Body of pancreas (tissue), 4 donors: ENCODE measurements around the gene SPDYE16.
"Not testable (repeated sequence)": the region's sequence is repeated elsewhere in the genome, so short reads cannot be mapped to it uniquely, and the experiment has no call there.

Experiments used
- POLR2A ChIP-seq, 3 donors: fragments of 450-650 bp; IDR thresholded peaks; one replicate each; pipeline ENCODE4 v1.6.1; 2016; ENCODE audit warnings: antibody characterized with exemption in 3 of 3, mild to moderate bottlenecking in 2 of 3
- TF ChIP-seq, protein P1 (sequence below), 7 experiments: fragments of 450-650 bp in 4 of 7; fragments of 200-600 bp in 3 of 7; sonication (generic) in 3 of 7; IDR thresholded peaks; one replicate each; pipeline ENCODE4 v1.5.1; 2016 to 2019; ENCODE audit warnings: antibody characterized with exemption in 7 of 7

DNA sequence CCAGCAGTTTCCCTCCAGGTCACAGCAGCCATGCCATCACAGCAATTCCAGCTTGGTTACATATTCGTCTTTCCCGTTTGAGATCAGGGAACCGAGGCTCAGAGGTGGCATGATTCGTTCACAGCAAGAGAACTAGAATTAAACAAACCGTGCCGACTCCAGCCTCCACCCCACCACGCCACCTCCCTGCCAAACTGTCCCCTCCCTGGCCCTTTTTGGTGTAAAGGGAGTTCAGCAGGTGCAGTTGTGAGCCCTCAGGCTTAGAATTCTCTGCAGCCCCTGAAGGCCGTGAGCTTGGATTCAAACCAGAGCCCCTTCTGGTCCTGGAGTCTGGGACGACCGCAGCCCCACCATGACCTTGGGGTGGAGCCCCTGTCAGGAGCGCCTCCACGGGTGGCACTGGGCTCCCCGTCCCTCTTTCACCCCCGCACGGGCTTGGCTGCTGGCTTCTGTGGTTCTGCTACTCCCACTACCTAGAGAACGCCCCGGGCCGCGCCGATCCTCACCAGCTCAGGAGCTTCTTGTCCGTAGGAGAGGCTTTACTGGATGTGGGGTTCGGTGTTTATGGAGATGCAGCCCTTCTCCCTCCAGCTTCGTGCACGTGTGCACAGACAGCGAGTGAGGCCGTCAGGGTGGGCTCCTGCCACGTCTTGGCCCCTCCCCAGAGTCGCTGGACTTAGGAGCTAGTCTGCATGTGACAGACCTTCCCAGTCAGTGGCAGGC is 43.7 kb downstream of the SPDYE16 start:
- TF ChIP-seq, protein P1, sequence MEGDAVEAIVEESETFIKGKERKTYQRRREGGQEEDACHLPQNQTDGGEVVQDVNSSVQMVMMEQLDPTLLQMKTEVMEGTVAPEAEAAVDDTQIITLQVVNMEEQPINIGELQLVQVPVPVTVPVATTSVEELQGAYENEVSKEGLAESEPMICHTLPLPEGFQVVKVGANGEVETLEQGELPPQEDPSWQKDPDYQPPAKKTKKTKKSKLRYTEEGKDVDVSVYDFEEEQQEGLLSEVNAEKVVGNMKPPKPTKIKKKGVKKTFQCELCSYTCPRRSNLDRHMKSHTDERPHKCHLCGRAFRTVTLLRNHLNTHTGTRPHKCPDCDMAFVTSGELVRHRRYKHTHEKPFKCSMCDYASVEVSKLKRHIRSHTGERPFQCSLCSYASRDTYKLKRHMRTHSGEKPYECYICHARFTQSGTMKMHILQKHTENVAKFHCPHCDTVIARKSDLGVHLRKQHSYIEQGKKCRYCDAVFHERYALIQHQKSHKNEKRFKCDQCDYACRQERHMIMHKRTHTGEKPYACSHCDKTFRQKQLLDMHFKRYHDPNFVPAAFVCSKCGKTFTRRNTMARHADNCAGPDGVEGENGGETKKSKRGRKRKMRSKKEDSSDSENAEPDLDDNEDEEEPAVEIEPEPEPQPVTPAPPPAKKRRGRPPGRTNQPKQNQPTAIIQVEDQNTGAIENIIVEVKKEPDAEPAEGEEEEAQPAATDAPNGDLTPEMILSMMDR (IDR thresholded peaks at IDR 0.05), result not testable (repeated sequence)
- not testable (repeated sequence) for TF ChIP-seq POLR2A (IDR thresholded peaks at IDR 0.05)
